Renal cortex interstitium (tissue), 11 donors: ENCODE measurements around the gene UQCC3. TPM values are rescaled to one million over a fixed set of nuclear protein-coding genes. Genes with fewer than 3 reads are reported as not detected.
"Not testable (repeated sequence)": the region's sequence is repeated elsewhere in the genome, so short reads cannot be mapped to it uniquely, and the experiment has no call there.

Source experiments
- DNase-seq, 11 donors: peaks; one replicate each; pipeline ENCODE4 v3.0.0-alpha.2; 2013; ENCODE audit warnings: low read depth in 9 of 11, low spot score in 4 of 11; ENCODE audit errors: extremely low read depth in 1 of 11
- polyA plus RNA-seq, 3 donors: library from polyadenylated mRNA; unstranded; fragments of 120-200 nt; gene quantifications; one replicate each; pipeline ENCODE4 v1.2.1, GENCODE V29; 2013; ENCODE audit not compliant: insufficient read length in 3 of 3

UQCC3 gene
- polyA plus RNA-seq, 3 donors: 6.4 to 12.5 (median 10.7) TPM

- DNase-seq: no peak
These were observed 19.1 kb upstream of the UQCC3 start for GRCh38 chr11:62652161-62653006.

- DNase-seq: no peak
These were observed 17.2 kb upstream of the UQCC3 start for GRCh38 chr11:62654297-62654696.

GRCh38 chr11:62656796-62657429, 14.6 kb upstream of the UQCC3 start:
- DNase-seq: no peak

- DNase-seq: peak in 4 of 11 donors; percentile 44 to 68 (median 57)
These were observed 6.9 kb upstream of the UQCC3 start for GRCh38 chr11:62664405-62665074.

GRCh38 chr11:62665075-62665598, 6.3 kb upstream of the UQCC3 start, which contains the start of the genes C11orf98 and CSKMT:
C11orf98 (minus strand) TSS chr11:62665210; CDS start chr11:62665169, 41 bp downstream.
CSKMT (plus strand) TSS chr11:62665312; CDS start chr11:62665880, 568 bp downstream.
- peak; percentile 86 to 95 (median 93) for DNase-seq

- peak in 2 of 11 donors; percentile 53 to 68 for DNase-seq
These were observed 5.7 kb upstream of the UQCC3 start for GRCh38 chr11:62665599-62666258.

GRCh38 chr11:62666259-62666926, 5.1 kb upstream of the UQCC3 start:
- no peak for DNase-seq

- DNase-seq: no peak
These were observed 4.0 kb upstream of the UQCC3 start for GRCh38 chr11:62667460-62667859.

GRCh38 chr11:62669420-62670161, 1.9 kb upstream of the UQCC3 start:
- DNase-seq: no peak

- no peak for DNase-seq
These were observed 251 bp upstream of the UQCC3 start for GRCh38 chr11:62671236-62671607.

GRCh38 chr11:62673196-62673525, 1.7 kb downstream of the UQCC3 start:
- DNase-seq: no peak

GRCh38 chr11:62675415-62675814, 3.9 kb downstream of the UQCC3 start:
- not testable (repeated sequence) for DNase-seq

GRCh38 chr11:62676698-62677097, 5.2 kb downstream of the UQCC3 start:
- no peak for DNase-seq

GRCh38 chr11:62677156-62677555, 5.7 kb downstream of the UQCC3 start:
- DNase-seq: no peak

GRCh38 chr11:62677714-62678113, 6.2 kb downstream of the UQCC3 start:
- DNase-seq: no peak

- DNase-seq: no peak
These were observed 6.9 kb downstream of the UQCC3 start for GRCh38 chr11:62678433-62678769.

GRCh38 chr11:62678770-62679696, 7.6 kb downstream of the UQCC3 start, which contains the start of gene UBXN1:
UBXN1 (minus strand) TSS chr11:62679073; CDS start chr11:62678923, 150 bp downstream.
- peak in 8 of 11 donors; percentile 75 to 85 (median 80) for DNase-seq
